ENCODE measurements around the gene SPACA6. TPM values are rescaled to one million over a fixed set of nuclear protein-coding genes. Genes with fewer than 3 reads are reported as not detected.
"Not testable (repeated sequence)": the region's sequence is repeated elsewhere in the genome, so short reads cannot be mapped to it uniquely, and the experiment has no call there.

SPACA6 gene
- total RNA-seq, 2 donors from 2014 or later = 3.7 to 6.4 TPM

DNA sequence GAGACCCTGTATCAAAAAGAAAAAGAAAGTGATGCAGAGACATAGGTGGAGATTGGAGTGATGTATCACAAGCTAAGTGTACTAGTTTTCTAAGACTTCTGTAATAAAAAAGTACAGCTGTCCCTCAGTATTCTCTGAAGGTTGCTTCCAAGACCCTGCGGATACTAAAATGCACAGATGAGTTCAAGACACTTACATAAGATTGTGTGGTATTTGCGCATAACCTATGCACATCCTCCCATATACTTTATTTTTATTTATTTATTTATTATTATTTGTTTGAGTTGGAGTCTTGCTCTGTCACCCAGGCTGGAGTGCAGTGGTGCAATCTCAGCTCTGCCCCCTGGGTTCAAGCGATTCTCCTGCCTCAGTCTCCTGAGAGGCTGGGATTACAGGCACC is 44.3 kb downstream of the SPACA6 start:
- DNase-seq (ENCODE audit: low spot score) = no peak
- Histone ChIP-seq H3K36me3 (no peaks in the 10 kb centered on the region), H3K9me3 (no peaks in the 10 kb centered on the region), H3K4me3 (no peak overlapping the region), H3K27me3 (no peaks in the 10 kb centered on the region), H3K27ac (no peak overlapping the region), H3K4me1 (no peaks in the 10 kb centered on the region)
- TF ChIP-seq, protein P1, sequence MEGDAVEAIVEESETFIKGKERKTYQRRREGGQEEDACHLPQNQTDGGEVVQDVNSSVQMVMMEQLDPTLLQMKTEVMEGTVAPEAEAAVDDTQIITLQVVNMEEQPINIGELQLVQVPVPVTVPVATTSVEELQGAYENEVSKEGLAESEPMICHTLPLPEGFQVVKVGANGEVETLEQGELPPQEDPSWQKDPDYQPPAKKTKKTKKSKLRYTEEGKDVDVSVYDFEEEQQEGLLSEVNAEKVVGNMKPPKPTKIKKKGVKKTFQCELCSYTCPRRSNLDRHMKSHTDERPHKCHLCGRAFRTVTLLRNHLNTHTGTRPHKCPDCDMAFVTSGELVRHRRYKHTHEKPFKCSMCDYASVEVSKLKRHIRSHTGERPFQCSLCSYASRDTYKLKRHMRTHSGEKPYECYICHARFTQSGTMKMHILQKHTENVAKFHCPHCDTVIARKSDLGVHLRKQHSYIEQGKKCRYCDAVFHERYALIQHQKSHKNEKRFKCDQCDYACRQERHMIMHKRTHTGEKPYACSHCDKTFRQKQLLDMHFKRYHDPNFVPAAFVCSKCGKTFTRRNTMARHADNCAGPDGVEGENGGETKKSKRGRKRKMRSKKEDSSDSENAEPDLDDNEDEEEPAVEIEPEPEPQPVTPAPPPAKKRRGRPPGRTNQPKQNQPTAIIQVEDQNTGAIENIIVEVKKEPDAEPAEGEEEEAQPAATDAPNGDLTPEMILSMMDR (IDR thresholded peaks at IDR 0.05) = no peak

DNA sequence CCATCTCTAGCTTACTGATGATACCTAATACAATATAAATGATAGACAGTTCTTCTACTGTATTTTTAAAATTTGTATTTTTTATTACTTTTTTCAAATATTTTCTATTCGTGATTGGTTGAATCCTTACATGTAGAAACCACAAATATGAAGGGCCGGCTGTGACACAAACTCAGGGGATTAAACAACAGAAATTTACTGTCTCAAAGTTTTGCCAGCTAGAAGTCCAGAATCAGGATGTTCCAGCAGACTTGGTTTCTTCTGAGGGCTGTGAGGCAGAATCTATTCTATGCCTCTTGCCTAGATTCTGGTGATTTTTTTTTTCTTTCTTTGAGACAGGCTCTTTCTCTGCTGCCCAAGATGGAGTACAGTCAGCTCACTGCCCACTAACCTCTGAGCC is 44.8 kb downstream of the SPACA6 start:
- H3K9me3 ChIP-seq = no peaks in the 10 kb centered on the region
- TF ChIP-seq, protein P1 (IDR thresholded peaks at IDR 0.05) = no peak
- no peaks in the 10 kb centered on the region for H3K27me3 ChIP-seq
- no peaks in the 10 kb centered on the region for H3K36me3 ChIP-seq
- no peak overlapping the region for H3K27ac ChIP-seq
- H3K4me1 ChIP-seq = no peaks in the 10 kb centered on the region
- H3K4me3 ChIP-seq = no peak overlapping the region
- no peak for DNase-seq (ENCODE audit: low spot score)

DNA sequence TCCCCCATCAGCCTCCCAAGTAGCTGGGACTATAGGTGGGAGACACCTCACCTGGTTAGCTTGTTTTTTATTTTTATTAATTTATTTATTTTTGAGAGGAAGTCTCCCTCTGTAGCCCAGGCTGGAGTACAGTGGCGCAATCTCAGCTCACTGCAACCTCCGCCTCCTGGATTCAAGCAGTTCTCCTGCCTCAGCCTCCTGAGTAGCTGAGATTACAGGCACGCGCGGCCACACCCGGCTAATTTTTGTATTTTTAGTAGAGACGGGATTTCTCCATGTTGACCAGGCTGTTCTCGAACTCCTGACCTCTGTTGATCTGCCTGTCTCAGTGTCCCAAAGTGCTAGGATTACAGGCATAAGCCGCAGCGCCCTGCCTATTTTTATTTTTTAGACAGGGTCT is 45.4 kb downstream of the SPACA6 start:
- DNase-seq (ENCODE audit: low spot score); H3K9me3 ChIP-seq; H3K27ac ChIP-seq; H3K27me3 ChIP-seq; H3K4me3 ChIP-seq; H3K36me3 ChIP-seq; H3K4me1 ChIP-seq: not testable (repeated sequence)

DNA sequence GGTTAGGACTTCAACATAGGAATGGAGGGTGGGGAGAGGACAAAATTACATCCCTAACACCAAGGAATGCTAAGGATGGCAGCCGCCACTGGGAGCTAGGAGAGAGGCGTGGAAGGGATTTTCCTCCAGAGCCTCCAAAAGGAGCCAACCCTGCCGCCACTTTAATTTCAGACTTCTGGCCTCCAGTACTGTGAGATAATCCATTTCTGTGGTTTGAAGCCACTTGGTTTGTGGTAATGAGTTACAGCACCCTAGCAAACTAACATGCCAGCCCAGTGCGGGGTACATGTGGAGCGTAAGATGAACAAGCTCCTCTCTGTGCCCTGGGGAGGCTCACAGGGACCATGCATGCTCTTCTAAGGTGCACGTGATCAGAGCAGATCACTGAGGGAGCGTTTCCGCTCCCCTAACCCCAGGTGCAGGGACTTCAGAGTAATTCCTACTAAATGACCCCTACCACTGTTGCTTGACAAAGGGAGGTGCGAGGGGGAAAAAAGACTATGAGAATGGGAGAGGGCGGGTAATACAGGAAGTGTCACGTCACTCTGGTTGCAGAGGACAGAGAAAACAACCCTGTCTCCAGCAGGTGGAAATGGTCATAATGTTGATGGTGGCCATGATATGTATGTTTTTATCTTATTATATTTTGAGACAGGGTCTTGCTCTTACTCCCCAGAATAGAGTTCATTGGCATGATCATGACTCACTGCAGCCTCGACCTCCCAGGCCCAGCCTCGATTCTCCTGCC is 46.5 kb downstream of the SPACA6 start:
- H3K4me1 ChIP-seq = no peaks in the 10 kb centered on the region

DNA sequence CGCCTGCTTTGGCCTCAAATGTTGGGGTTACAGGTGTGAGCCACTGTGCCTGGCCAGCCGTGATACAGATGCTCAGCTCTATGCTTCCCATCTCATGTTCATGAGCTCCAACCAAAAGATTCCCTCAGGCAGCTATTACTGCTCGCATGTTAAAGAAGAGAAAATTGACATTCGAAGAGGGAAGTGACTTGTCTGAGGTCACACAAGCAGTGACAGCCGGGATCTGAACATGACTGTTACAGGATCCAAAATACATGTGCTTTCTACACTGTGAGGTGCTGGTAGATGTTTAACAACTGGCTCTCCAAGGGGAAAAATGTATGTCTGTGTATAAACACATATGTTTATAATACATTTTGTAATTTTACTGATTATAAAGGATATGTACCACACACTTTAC is 47.2 kb downstream of the SPACA6 start:
- no peaks in the 10 kb centered on the region for H3K36me3 ChIP-seq
- TF ChIP-seq, protein P1 (IDR thresholded peaks at IDR 0.05) = no peak
- no peaks in the 10 kb centered on the region for H3K27me3 ChIP-seq
- no peak overlapping the region for H3K4me3 ChIP-seq
- no peaks in the 10 kb centered on the region for H3K4me1 ChIP-seq
- H3K9me3 ChIP-seq = no peaks in the 10 kb centered on the region
- DNase-seq (ENCODE audit: low spot score) = no peak
- H3K27ac ChIP-seq = no peak overlapping the region

More for the DNA sequence above, 46.5 kb downstream of the SPACA6 start:
- Histone ChIP-seq H3K4me3 (no peak overlapping the region), H3K9me3 (no peaks in the 10 kb centered on the region), H3K36me3 (no peaks in the 10 kb centered on the region), H3K27me3 (no peaks in the 10 kb centered on the region), H3K27ac (no peak overlapping the region)
- TF ChIP-seq, protein P1 (IDR thresholded peaks at IDR 0.05) = no peak
- DNase-seq (ENCODE audit: low spot score) = no peak

DNA sequence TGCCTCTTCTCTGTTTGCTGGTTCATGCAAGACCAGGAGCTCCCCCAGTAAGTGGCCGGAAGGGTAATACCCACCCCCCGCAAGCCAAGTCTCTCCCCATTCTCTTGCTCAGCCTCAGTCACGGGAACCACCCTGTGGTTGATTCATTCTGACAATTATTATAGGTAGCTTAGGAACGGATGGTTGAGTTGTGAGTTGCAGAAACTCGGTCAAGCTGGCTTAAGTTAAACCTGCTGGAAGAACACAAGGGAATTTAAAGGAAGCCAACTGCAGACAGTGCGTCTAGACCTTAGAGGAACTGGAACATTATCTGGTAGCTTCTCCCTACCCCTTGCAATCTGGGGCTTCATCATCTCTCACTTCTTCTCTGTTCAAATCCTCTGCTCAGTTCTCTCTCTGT is 49.7 kb downstream of the SPACA6 start:
- no peaks in the 10 kb centered on the region for H3K27me3 ChIP-seq
- no peaks in the 10 kb centered on the region for H3K4me1 ChIP-seq
- DNase-seq (ENCODE audit: low spot score) = no peak
- TF ChIP-seq, protein P1 (IDR thresholded peaks at IDR 0.05) = no peak
- H3K9me3 ChIP-seq = no peaks in the 10 kb centered on the region
- H3K27ac ChIP-seq = no peak overlapping the region
- no peak overlapping the region for H3K4me3 ChIP-seq
- no peaks in the 10 kb centered on the region for H3K36me3 ChIP-seq
